Measurements from ENCODE around the gene TMBIM4. TPM values are rescaled to one million over a fixed set of nuclear protein-coding genes. Genes with fewer than 3 reads are reported as not detected.

Gene TMBIM4
- total and polyA plus RNA-seq, 7 donors, result 77.2 to 200 (median 156) TPM

DNA sequence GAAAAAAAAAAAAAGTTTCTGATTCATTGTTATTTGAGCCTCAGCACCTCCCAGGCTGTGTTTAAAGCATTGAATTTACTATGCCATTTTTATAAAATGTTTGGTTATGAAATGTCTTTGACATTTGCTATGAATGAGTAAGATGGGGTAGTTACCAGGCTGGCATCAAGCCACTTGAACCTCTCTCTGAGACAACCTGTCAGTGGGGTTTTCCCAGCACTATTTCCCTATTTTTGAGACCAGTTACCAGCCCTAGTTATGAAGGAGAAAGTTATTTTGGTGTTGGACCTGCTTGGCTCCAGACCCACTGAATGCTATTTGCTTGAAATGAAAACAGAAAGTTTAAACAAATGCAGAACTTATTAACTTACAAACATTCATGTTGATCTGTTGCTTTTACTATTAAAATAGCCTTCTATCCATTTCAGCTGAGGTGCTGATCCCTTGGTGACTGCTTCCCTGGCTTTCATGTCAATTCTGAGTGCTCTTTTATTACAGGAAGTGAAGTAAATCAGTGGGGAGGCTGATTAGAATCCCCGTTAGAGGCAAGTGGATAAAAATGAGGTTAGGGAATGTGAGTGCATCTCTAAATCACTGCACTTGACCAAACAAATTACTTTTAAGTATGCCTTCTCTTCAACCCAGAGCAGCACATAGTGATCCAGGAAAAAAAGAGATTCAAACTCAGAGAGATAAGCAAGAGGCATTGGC lies 77.1 kb downstream of the TMBIM4 start:
- Histone ChIP-seq H3K36me3 (no peaks in the 10 kb centered on the region), H3K4me3 (no peak overlapping the region), H3K27ac (no peak overlapping the region), H3K4me1 (no peaks in the 10 kb centered on the region), H3K9me3 (no peaks in the 10 kb centered on the region), H3K27me3 (no peaks in the 10 kb centered on the region)
- intact Hi-C loops (cut with DNase I), result no loop called here
- WGBS, 2 donors, result 0 to 12% methylated on average over 1 of the region's 1 CpG
- TF ChIP-seq, protein P1, sequence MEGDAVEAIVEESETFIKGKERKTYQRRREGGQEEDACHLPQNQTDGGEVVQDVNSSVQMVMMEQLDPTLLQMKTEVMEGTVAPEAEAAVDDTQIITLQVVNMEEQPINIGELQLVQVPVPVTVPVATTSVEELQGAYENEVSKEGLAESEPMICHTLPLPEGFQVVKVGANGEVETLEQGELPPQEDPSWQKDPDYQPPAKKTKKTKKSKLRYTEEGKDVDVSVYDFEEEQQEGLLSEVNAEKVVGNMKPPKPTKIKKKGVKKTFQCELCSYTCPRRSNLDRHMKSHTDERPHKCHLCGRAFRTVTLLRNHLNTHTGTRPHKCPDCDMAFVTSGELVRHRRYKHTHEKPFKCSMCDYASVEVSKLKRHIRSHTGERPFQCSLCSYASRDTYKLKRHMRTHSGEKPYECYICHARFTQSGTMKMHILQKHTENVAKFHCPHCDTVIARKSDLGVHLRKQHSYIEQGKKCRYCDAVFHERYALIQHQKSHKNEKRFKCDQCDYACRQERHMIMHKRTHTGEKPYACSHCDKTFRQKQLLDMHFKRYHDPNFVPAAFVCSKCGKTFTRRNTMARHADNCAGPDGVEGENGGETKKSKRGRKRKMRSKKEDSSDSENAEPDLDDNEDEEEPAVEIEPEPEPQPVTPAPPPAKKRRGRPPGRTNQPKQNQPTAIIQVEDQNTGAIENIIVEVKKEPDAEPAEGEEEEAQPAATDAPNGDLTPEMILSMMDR (IDR thresholded peaks at IDR 0.05), result no peak
- TF ChIP-seq POLR2A (IDR thresholded peaks at IDR 0.05) (no peak), EP300 (IDR thresholded peaks at IDR 0.05) (no peak), POLR2AphosphoS5 (IDR thresholded peaks at IDR 0.05) (no peak)
- DNase-seq, result no peak

DNA sequence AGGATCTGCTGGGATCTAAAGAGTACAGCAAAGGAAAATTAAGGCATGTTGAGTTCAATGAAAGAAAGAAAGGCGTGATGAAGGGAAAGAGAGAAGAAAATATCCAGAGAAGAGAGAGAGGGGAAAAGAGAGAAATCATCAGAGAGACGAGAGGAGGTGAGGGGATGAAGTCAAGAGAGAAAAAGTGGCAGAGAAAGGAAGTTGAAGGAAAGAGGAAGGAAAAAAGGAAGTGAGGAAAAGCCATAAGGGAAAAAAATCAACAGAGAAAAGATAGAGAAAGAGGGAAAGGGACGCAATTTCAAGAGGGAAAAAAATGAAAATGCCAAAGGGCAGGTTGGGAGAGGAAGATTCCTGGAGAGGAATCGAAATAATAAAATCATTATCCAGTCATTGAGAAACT lies 79.6 kb downstream of the TMBIM4 start:
- H3K4me1 ChIP-seq, result no peaks in the 10 kb centered on the region
- no peak overlapping the region for H3K27ac ChIP-seq
- no peaks in the 10 kb centered on the region for H3K27me3 ChIP-seq
- whole genome bisulfite sequencing, 2 donors, result 72 to 84% methylated on average over 4 of the region's 4 CpGs
- no peak for TF ChIP-seq POLR2AphosphoS5 (IDR thresholded peaks at IDR 0.05)
- TF ChIP-seq, protein P1 (IDR thresholded peaks at IDR 0.05), result no peak
- TF ChIP-seq POLR2A (IDR thresholded peaks at IDR 0.05), result no peak
- TF ChIP-seq EP300 (IDR thresholded peaks at IDR 0.05), result no peak
- no peak overlapping the region for H3K4me3 ChIP-seq
- intact Hi-C loops (cut with DNase I), result no loop called here
- no peak for DNase-seq
- H3K9me3 ChIP-seq, result no peaks in the 10 kb centered on the region
- H3K36me3 ChIP-seq, result no peaks in the 10 kb centered on the region

DNA sequence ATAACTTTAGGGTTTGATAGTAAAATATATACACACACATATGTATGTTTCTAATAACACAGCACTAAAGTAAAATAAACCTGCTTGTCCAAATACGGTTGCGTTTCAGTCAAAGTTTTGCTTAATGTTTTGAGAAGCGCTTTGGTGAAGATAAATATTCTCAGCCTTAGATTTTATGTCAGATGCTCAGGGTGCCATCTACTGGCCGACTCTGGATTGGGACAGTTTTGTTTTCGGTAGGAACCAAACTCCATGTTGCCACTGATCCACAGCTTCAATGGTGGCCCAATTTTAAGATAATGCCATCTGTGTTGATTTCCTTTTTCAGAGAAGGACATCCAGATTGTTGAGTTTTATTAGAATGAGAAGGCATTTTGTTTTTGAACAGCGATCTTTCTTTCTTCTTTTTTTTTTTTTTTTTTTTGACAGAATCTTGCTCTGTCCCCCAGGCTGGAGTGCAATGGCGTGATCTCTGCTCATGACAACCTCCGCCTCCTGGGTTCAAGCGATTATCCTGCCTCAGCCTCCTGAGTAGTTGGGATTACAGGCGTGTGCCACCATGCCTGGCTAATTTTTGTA lies 82.3 kb downstream of the TMBIM4 start:
- WGBS, 2 donors, result 35 to 38% methylated on average over 10 of the region's 10 CpGs
- Histone ChIP-seq H3K4me3 (no peak overlapping the region), H3K36me3 (no peaks in the 10 kb centered on the region), H3K27me3 (no peaks in the 10 kb centered on the region), H3K9me3 (peaks cover 0 to 3% (median 0%) of the 10 kb centered on the region in 4 donors), H3K4me1 (no peaks in the 10 kb centered on the region), H3K27ac (no peak overlapping the region)
- TF ChIP-seq, protein P1 (IDR thresholded peaks at IDR 0.05), result peak in 3 of 4 experiments; percentile 46 to 66 (median 52)
- no peak for TF ChIP-seq EP300 (IDR thresholded peaks at IDR 0.05)
- peak; percentile 71 for DNase-seq
- intact Hi-C loops (cut with DNase I), result loop anchor here (5.0 kb wide), 3 partner anchors 530 to 1195 kb away; no protein-coding TSS in a partner anchor

DNA sequence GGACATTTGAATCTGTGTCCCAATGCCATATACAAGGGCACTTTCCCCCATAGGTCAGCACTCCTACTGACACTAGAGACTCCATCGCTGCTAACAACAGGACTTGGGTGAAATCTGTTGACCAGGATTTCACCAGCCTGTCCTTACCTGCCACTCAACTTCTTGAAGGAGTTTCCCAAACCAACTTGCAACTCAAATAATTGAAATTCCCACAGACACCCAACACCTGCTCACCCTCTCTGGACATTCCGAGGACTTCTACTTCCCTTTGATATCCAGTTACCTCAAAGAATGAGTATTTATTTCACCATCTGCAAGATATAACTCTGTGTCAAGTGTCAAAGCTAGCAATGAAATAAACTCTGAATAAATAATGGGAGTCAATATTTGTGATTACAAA lies 83.8 kb downstream of the TMBIM4 start:
- Histone ChIP-seq H3K27me3 (no peaks in the 10 kb centered on the region), H3K36me3 (no peaks in the 10 kb centered on the region), H3K27ac (no peak overlapping the region), H3K4me1 (no peaks in the 10 kb centered on the region), H3K4me3 (no peak overlapping the region), H3K9me3 (peaks cover 0 to 3% (median 0%) of the 10 kb centered on the region in 4 donors)
- intact Hi-C loops (cut with DNase I), result loop anchor here (5.0 kb wide), 3 partner anchors 529 to 1194 kb away; no protein-coding TSS in a partner anchor
- TF ChIP-seq, protein P1 (IDR thresholded peaks at IDR 0.05), result no peak
- TF ChIP-seq EP300 (IDR thresholded peaks at IDR 0.05) (no peak), POLR2AphosphoS5 (IDR thresholded peaks at IDR 0.05) (no peak), POLR2A (IDR thresholded peaks at IDR 0.05) (no peak)
- DNase-seq, result no peak
- WGBS, 2 donors, result 85 to 95% methylated on average over 2 of the region's 2 CpGs

Other genes with a start within 250 kb of the TMBIM4 start
- 10 to 100 TPM in 1 of 4 donors, 1 to 10 TPM in 3; 5.0 to 10.3 (median 6.7) TPM for gene LLPH, start 39.2 kb downstream of the TMBIM4 start, total RNA-seq
- 10 to 100 TPM; 27.2 to 30.6 (median 27.5) TPM for gene LLPH, start 39.2 kb downstream of the TMBIM4 start, polyA plus RNA-seq
- 10 to 100 TPM in 3 of 4 donors, 1 to 10 TPM in 1; 9.4 to 17.1 (median 15.5) TPM for gene IRAK3, start 19.2 kb upstream of the TMBIM4 start, total RNA-seq
- 1 to 10 TPM; 1.4 to 4.4 (median 1.8) TPM for gene IRAK3, start 19.2 kb upstream of the TMBIM4 start, polyA plus RNA-seq
- 1 to 10 TPM; 3.2 to 8.6 (median 4.4) TPM for gene HELB, start 132.5 kb upstream of the TMBIM4 start, total RNA-seq
- gene HELB, start 132.5 kb upstream of the TMBIM4 start, polyA plus RNA-seq, result 1 to 10 TPM in 1 of 3 donors, under 1 TPM in 2; under 0.01 to 3.0 (median 0.23) TPM